HG03139 (cell line): Measurements from ENCODE around the gene PTPRZ1.

Experiments used
- ATAC-seq: cut with Tn5 transposase; IDR thresholded peaks from one replicate; pipeline ENCODE4 v1.9.1; 2021; ENCODE audit not compliant: unreplicated experiment

The PTPRZ1 gene

DNA sequence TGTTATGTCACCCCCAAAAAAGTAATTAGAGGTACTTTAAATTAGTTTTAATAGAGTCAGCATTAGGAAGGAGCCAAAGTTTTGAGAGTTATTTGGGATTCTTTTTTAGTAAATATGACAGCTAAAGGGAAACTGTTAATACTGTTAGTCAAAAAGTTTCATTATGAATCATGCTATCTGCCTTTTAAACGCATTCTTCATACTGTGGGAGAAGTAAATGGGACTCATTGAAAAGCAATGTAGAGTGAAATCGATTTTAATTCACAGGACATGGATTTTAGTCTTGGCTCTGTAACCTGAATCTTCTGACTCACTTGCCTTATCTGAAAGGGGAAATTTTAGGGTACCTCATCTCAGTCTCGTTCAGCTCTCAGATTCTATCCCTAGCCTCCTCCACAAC lies 165.9 kb downstream of the PTPRZ1 start:
- no peak for ATAC-seq

DNA sequence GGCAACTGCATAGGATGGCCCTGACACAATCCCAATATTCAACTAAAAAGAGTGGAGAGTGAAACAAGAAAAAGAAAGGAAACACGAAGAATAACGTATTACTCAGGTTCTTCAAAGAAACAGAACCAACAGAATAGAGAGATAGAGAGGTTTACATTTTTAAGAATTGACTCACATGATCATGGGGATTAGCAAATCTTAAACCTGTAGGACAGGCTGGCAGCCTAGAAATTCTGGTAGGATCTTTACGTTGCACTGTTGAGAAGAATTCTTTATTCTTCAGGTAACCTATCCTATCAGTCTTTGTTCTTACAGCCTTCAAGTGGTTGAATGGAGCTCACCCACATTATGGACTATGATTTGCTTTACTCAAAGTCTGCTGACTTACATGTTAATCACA lies 167.2 kb downstream of the PTPRZ1 start:
- ATAC-seq = no peak

DNA sequence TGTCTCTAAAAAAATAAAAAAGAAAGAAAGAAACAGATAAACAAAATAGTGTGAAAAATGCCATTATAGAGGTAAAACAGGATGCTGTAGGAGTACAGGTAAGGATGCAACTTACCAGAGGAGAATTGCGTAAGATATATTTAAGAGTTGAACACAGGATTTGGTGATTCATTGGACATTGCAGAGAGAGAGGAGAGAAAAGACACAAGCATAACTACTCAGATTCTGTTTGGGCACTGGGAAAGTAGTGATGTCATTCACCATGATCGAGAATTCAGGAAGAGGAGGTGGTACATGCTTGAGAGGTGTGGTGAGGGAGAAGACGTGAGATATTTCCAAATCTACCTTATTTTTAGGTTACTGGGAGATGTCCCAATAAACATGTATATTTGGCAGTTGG lies 173.4 kb downstream of the PTPRZ1 start:
- ATAC-seq = no peak

DNA sequence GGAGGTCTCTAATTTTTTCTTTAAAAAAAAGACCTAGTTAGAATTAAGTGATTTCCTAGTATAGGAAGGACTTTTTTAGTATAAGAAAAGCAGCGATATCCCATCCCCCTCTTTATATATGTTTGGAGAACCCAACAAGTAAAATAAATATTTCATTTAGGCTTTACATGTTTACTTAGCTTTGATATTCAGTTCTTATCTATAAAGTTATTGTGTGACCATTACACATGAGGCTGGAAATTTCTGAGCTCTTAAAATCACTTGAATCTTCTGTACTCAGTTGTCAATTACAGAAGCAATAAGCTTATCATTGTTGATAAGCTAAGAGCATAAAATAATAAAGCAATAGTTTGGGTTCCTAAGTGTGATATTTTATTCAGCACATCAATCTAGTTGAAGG lies 181.4 kb downstream of the PTPRZ1 start:
- ATAC-seq = no peak

DNA sequence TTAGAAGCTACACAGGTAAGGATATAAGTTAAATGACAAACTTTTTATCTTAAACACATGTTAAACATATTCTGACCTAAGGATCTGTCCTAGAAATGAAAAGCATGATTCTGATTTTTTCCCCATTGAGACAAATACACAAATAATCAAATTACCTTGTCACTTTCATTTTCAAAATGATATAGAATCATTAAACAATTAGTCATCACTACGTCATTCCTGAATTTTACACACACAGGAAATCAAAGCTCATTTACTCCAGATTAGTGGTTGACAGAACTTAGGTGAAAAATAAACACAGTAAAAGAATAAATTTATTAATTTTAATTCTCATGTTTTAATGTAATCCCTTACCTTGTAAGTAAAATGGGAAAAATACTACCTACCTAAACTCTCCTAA lies 182.1 kb downstream of the PTPRZ1 start:
- no peak for ATAC-seq

DNA sequence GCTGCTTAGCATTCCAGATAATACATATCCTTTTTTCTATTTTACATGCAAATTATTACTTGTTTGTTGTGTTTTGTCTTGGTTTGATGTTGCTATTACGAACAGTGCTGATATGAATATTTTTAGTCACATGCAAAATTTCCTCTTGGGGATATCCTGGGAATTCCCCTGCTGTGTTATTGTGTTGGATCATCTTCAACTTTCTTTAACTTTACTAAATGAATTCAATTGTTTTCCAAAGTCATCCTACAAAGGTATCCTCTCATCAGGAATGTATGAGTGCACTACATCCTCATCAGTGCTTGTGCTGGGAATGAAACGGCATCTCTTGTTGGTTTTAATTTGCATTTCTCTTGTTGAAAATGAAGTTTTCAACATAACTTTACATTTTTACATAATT lies 184.0 kb downstream of the PTPRZ1 start:
- ATAC-seq = no peak

DNA sequence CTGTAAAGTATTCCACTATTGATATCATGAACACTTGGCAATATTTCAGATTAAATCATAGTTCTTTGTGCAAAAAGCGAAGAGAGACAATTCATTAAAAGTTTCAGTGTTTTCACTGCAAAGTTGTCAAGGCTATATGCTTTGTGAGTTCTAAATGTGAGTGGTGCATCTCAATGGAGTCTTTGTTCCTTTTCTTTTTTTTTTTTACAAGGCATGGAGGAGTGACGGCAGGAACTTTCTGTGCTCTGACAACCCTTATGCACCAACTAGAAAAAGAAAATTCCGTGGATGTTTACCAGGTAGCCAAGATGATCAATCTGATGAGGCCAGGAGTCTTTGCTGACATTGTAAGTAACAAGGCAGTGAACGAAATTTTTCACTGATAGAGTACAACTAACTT lies 186.6 kb downstream of the PTPRZ1 start:
- no peak for ATAC-seq

DNA sequence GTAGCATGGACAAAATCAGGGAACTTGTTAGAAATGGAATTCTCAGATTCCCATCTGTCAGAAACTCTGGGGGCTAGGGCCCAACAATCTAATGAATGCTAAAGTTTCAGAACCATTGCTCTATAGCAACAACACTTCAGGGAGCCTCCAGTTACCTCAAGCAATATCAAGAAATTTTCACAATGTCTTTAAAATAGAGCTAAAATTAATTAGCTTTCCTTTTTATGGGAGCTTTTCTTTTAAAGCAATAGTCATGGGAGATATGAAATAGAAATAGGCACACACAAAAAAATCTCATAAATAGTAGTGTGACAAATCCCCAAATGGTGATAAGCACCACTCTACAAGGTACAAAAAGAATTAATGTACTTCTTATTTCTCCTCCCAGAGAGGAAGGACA lies 190.2 kb downstream of the PTPRZ1 start:
- no peak for ATAC-seq

DNA sequence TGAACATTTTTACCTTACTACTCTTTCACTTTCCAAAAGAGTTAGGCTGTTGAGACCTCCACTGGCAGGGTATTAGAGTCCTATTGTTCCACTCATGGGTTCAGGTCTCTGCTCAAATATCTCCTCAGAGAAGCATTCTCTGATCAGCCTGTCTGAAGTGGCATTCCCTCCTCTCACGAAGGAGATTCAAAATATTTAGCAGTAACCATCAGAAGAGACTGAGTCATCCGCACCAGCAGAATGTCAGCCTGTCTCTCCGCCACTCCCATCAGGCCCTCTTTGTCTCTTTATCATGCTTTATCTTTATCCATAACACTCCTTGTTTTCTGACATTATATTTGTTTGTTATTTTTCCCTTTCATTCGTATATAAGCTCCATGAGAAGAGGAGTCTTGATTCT lies 192.0 kb downstream of the PTPRZ1 start:
- ATAC-seq = no peak

DNA sequence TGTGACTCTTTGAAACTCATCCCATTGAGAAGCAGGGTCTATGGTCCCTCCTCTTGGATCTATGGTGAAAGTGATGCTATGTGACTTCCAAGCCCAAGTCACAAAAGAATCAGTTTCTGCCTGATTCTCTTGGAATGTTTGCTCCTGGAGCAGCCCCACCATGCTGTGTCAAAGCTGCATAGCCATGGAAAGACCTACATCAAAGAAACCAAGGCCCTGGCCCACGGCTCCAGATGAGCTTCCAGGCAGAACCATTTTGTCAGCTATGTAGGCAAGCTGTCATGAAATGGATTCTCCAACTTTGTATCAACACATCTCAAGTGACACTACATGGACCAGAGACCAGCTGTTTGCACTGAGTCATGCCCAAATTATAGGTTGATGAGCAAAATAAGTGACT lies 194.1 kb downstream of the PTPRZ1 start:
- no peak for ATAC-seq

DNA sequence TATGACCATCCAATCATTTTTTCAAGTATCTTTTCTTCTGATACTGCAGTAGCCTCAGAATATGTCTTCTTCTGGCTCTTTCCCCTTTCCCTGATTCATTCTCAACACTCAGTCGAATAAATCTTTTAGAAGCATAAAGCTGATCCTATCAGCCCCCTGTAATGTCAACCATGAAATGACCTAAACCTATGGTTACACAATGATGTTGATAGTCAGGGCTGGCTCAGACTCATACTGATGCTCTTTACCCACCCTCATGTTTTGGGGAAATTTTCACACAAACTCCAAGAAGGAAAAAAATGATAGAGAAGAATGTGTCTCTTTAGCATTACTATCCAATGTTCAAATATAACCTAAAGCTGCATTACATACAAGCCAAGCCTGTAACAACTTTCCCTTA lies 195.1 kb downstream of the PTPRZ1 start:
- no peak for ATAC-seq

DNA sequence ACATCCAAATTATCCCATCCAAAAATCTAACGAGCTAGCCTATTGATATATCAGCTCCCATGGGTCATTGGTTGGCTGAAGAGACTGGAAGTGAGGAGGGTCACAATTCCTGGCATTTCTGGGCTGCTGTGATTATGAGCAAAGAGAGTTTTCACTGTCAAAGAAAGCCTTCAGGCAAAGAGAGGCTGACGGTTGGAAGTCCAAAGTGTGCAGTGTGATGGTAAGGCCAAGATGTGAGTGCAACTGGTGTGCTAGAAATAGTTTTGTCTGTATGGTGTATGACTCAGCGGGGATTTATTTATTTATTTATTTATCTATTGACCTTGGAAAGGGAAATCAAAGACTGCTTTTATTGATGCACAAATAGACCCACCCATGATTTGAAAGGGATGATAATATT lies 196.0 kb downstream of the PTPRZ1 start:
- ATAC-seq = no peak

DNA sequence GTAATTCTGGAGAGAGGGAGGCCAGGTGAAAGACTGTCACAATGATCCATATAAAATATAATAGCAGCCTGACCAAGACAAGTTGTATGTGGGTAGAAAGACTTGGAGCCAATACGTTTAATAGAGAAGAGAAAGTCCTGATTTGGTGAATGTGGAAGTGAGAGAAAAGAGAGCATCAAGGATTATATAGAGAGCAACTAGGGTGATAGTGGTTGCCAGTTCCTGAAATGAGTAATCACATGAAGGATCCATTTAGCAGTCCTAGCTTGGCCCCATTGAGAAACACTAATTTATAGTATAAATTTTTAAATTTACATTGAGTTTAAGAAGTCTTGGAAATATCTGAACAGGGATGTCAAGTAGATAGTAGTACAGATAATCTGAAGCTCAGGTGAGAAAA lies 197.1 kb downstream of the PTPRZ1 start:
- ATAC-seq = no peak

DNA sequence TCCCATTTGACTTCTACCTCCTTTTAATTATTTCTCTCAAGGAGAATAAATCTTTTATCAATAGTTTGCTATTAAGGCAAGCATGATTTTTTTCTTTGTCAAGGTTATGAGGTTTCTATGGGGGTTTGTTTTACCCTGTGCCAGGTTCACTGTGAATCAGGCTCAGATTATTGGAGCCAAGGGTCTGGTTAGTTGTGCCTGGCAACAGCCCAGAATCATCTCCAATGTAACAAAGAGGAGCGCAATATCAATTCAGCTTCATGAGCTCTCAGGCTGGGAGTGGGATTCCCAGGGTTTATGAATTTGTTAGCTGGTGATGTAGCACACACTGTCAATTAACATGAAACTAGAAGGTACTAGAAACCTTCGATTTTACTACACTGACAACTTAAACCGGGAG lies 197.9 kb downstream of the PTPRZ1 start:
- ATAC-seq = no peak

DNA sequence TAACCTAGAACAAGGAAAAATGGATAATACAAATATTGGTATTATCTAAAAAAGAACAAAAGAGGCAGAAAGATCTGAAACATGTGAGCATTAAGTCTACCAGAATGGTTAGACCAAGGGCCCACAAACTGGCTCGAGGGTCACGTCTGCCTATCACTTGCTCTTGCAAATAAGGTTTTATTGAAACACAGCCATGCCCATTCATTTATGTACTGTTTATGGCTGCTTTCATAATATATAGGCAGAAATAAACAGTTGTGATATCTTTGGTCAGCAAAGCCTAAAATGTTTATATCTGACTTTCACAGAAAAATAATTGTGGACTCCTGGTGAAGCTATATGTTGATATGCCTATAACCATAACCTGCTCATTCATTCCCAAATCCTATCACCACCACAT lies 199.3 kb downstream of the PTPRZ1 start:
- no peak for ATAC-seq

DNA sequence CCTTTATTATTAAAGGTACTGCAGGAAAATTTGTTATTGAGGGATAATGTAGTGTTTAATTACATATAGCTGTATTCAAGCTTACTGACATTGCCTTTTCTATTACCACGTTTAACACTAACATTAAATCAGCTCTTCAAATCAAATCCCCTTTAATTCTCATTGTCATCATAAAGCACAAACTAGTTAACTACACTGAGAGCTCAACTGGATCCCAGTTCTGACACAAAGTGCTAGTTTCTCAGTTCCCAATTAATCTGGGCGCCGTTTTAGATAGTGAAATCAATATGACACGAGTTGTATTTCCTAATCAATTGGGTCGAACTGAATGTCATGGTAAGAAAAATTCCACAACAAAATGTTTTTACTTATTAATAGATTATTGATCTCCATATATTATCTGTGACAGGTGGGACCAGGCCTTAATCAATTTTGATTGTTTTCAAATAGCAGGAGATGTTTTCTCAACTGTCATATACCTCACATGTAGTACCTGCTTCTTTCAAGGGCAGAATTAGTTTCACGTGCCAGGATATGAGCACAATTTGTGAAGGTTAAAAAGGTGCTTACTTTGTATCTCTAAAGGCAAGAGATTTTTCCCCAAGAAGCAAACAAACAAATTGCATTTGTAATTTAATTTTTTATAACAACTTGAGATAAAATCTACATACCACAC lies 200.1 kb downstream of the PTPRZ1 start:
- ATAC-seq = no peak

DNA sequence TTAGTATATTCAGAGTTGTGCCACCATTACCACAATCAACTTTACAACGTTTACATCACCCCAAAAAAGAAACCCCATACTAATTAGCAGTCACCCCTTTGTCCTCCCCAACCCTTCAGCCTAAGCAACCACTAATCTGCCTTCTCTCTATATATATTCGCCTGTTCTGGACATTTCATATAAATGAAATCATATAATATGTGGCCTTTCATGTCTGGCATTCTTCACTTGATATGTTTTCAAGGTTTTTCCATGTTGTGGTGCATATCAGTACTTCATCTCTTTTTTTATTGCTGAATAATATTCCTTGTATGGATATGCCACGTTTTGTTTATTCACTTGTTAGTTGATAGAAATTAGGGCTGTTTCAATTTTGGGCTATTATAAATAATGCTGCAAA lies 200.7 kb downstream of the PTPRZ1 start:
- ATAC-seq = no peak

DNA sequence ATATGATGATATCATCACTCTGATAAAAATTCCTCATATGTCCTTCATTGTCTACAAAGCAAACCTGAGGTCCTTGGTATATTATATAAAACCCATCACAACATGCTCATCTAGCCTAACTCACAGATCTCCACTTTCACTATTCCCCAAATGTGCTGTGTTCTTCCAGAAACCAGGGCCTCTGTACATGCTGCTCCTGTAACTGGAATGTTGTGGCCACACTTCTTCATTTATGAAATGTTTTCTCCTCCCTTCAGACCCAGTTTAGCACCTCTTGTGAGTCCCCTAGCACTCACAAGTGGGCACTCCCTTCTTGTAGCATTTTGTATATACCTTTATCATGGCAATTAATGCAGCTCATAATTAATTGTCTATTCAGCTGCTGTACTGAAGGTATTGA lies 209.2 kb downstream of the PTPRZ1 start:
- ATAC-seq = no peak

DNA sequence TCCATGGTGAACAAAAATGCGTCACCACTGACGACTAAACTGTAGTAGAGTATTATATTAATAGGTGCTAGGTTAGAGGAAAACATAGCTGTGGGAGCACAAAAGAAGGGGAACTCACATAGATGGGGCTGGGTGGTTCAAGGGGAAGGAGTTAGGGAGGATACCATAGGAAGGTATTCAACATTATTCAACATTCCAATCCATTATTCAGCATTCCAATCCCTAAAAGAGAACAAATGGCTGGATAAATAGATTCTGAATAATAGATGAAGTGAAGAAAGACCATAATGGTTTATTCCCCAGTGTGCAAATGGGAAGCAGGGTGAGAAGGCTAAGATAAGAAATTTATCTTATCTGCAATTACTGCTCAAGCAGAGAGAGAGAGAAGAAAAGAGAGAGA lies 209.7 kb downstream of the PTPRZ1 start:
- no peak for ATAC-seq

DNA sequence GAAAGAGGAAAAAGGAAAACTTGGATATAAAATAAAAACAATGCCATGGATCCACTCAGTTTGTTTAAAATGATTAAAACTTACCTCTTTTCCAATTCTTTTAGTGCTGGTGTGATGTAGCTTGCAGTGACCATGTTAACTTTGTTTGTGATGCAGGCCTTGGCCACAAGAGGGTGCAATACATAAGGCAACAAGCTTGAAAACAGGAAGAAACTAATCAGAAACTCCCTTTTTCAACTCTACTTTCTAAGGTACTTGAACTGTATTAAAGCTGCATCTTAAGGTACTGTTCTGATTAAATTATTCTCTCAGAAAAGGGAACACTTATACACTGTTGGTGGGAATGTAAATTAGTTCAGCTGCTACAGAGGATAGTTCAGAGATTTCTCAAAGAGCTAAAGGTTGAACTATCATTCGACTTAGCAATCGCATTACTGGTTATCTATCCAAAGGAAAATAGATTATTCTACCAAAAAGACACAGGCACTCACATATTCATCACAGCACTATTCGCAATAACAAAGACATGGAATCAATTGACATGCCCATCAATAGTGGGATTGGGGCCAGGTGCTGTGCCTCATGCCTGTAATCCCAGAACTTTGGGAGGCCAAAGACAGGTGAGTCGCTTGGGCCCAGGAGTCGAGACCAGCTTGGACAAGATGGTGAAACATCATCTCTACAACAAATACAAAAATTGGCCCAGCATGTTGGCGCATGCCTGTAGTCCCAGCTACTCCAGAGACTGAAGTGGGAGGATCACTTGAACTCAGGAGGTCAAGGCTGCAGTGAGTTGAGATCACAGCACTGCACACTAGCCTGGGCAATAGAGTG lies 220.2 kb downstream of the PTPRZ1 start:
- peak; percentile 93 for ATAC-seq

DNA sequence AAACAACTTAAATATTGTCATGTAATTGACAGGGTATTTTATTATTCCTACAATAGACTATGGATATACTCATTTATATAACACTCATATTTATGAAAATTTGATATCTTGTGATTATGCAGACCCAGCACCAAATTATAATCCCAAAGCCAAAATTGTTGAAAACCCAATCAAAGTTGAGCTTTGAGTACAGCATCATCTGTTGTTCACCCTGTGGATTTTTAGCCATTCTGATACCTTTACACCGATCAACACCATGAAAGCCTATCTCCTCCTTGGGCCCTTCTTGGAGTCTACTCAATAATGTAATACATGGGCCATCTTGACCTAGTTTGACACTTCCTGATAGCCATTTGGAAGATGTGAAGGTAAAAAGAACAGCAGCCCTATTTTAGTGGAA lies 221.6 kb downstream of the PTPRZ1 start:
- ATAC-seq = no peak

DNA sequence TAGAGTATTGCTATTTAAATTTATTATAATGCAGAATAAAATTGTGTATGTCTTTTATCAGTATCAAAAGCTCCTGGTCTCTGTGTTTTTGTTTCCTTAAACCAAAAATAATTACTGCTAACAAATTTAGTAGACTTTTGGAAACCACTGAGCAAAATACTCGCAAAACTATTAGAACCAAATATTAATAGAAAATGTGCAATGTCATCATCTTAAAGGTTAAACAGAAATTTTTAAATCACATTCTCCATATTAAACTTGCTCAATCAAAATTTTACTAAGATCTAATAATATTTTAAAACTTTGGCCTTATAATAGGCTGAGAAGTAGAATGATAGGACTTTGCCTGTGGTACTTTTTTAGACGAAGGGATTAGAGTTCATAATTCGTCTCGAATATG lies 222.7 kb downstream of the PTPRZ1 start:
- ATAC-seq = no peak

DNA sequence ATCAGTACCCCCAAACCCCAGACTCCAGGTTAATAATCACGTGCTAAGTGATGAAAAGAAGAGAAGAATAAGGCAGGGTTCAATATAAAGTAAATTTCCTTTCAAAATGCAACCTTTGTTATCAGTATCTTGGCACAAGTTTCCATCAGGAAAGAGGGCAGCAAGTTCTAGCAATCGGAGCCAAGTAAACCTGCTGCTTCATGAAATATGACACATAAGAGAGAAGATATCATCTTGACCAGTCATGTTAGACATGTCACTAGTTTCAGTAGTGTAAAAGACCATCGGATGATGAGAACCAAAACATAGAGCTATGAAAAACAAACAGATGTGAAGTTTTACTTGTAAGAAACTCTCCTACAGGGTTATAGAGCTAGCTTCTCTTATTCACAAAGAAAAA lies 227.1 kb downstream of the PTPRZ1 start:
- no peak for ATAC-seq
